ENCODE results near the gene SNTG2. TPM values are rescaled to one million over a fixed set of nuclear protein-coding genes. Genes with fewer than 3 reads are reported as not detected.
"Not testable (repeated sequence)": the region's sequence is repeated elsewhere in the genome, so short reads cannot be mapped to it uniquely, and the experiment has no call there.

SNTG2 gene
- polyA plus RNA-seq, 1 experiment: 0.06 TPM

DNA sequence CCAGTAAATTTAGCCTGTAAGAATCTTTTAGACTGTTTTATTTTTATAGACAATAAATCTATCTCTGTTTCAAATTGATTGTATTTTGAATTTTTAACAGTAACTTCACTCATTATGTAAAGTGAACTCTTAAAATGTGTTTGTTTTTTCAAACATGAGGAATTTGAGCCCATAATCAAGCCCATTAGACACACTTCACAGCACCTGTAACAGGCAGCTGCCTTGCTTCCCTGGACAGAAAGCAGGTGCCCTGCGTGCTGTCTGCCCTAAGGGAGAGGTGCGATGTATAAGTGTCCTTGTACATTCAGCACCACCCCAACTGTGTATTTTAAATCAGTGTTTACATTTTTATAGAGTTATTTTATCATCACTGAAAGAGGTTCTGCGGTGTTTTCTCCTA, 276.1 kb downstream of the SNTG2 start:
- DNase-seq (ENCODE audit: low read depth, low spot score): no peak
- CTCF ChIA-PET: no interaction called here
- H3K4me3 ChIP-seq (ENCODE audit: low read depth, low read length): no peak overlapping the region
- TF ChIP-seq, protein P1, sequence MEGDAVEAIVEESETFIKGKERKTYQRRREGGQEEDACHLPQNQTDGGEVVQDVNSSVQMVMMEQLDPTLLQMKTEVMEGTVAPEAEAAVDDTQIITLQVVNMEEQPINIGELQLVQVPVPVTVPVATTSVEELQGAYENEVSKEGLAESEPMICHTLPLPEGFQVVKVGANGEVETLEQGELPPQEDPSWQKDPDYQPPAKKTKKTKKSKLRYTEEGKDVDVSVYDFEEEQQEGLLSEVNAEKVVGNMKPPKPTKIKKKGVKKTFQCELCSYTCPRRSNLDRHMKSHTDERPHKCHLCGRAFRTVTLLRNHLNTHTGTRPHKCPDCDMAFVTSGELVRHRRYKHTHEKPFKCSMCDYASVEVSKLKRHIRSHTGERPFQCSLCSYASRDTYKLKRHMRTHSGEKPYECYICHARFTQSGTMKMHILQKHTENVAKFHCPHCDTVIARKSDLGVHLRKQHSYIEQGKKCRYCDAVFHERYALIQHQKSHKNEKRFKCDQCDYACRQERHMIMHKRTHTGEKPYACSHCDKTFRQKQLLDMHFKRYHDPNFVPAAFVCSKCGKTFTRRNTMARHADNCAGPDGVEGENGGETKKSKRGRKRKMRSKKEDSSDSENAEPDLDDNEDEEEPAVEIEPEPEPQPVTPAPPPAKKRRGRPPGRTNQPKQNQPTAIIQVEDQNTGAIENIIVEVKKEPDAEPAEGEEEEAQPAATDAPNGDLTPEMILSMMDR (IDR thresholded peaks at IDR 0.05; ENCODE audit: low read depth, low read length): no peak
- peaks cover 58% of the 10 kb centered on the region for H3K9me3 ChIP-seq (ENCODE audit: control insufficient read depth, insufficient read depth, low read length)
- no peaks in the 10 kb centered on the region for H3K27me3 ChIP-seq (ENCODE audit: control insufficient read depth, insufficient read depth, low read length)
- H3K27ac ChIP-seq (ENCODE audit: low read depth, low read length): no peak overlapping the region
- POLR2A ChIA-PET: no interaction called here

DNA sequence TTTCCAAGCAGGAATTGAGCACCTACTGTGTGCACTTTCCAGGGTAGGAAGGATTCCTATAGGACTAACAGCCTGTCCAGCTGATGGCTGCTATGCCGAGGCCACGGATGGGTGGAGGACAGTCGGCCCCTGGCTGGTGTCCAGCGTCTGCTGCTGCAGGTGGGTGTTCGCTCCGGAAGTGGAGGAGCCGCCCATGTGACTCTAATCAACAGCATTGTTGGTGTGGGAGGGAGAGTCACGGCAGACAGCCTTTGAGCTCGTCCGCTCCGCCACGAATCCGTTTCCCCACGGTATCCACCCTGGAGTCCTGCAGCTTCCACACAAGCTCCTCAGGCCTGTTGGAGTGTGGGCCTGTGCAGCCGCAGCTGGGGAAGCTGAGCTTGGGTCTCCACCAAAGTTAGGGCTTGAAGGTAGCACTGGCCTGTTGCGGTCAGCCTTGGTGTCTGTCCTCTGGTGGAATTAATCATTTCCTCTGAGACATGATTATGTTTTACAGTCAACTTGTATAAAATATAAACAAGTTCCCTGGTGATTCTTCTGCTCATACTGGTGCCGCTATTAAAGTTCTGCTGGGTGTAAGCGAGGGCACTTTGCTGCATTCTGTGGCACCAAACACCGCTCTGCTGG, 276.7 kb downstream of the SNTG2 start:
- DNase-seq (ENCODE audit: low read depth, low spot score): no peak
- Histone ChIP-seq H3K9me3 (ENCODE audit: control insufficient read depth, insufficient read depth, low read length) (peaks cover 63% of the 10 kb centered on the region), H3K4me3 (ENCODE audit: low read depth, low read length) (no peak overlapping the region), H3K27me3 (ENCODE audit: control insufficient read depth, insufficient read depth, low read length) (no peaks in the 10 kb centered on the region), H3K27ac (ENCODE audit: low read depth, low read length) (no peak overlapping the region)
- ChIA-PET CTCF (no interaction called here), POLR2A (no interaction called here)
- TF ChIP-seq, protein P1 (IDR thresholded peaks at IDR 0.05; ENCODE audit: low read depth, low read length): no peak

GRCh38 chr2:1229596-1229995, 278.9 kb downstream of the SNTG2 start:
- H3K27me3 ChIP-seq (ENCODE audit: control insufficient read depth, insufficient read depth, low read length); POLR2A ChIA-PET; H3K27ac ChIP-seq (ENCODE audit: low read depth, low read length); H3K4me3 ChIP-seq (ENCODE audit: low read depth, low read length); CTCF ChIA-PET; DNase-seq (ENCODE audit: low read depth, low spot score): not testable (repeated sequence)
- peaks cover 62% of the 10 kb centered on the region for H3K9me3 ChIP-seq (ENCODE audit: control insufficient read depth, insufficient read depth, low read length)

DNA sequence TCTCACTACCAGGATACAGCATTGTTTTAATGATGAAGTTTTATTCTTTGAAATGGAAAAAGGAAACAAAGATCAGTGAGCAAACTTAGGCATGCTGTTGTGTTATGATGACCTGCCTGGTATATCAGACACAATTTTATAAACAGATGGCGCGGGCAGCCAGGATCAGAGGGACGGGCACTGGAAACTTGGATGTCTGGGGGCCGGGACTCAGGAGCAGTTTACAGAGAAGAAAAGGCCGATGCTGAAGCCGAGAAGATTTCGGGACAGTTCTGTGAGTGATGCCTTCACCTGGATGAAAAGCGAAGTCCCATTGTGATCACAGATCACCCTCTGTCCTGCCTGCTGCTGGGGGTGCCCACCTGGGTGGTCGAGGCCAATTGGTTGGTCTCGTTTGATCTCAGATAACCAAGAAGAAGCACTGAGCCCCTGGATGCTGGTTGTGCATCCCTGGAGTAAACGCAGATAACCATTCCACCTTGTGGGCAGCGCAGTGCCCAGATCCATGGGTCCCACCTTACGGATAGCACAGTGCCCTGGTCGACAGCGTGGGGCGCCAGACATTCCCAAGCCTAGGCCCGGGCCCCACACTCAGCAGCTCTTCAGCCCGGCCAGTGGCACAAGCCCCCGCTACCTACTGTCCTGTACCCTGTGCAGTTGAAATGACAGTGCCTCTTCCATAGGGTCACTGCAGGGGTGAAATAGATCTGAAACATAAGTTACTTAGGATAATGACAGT, 279.7 kb downstream of the SNTG2 start:
- H3K9me3 ChIP-seq (ENCODE audit: control insufficient read depth, insufficient read depth, low read length): peaks cover 68% of the 10 kb centered on the region
- POLR2A ChIA-PET: no interaction called here
- TF ChIP-seq, protein P1 (IDR thresholded peaks at IDR 0.05; ENCODE audit: low read depth, low read length): no peak
- no peak for DNase-seq (ENCODE audit: low read depth, low spot score)
- CTCF ChIA-PET: no interaction called here
- no peaks in the 10 kb centered on the region for H3K27me3 ChIP-seq (ENCODE audit: control insufficient read depth, insufficient read depth, low read length)
- no peak overlapping the region for H3K4me3 ChIP-seq (ENCODE audit: low read depth, low read length)
- no peak overlapping the region for H3K27ac ChIP-seq (ENCODE audit: low read depth, low read length)

DNA sequence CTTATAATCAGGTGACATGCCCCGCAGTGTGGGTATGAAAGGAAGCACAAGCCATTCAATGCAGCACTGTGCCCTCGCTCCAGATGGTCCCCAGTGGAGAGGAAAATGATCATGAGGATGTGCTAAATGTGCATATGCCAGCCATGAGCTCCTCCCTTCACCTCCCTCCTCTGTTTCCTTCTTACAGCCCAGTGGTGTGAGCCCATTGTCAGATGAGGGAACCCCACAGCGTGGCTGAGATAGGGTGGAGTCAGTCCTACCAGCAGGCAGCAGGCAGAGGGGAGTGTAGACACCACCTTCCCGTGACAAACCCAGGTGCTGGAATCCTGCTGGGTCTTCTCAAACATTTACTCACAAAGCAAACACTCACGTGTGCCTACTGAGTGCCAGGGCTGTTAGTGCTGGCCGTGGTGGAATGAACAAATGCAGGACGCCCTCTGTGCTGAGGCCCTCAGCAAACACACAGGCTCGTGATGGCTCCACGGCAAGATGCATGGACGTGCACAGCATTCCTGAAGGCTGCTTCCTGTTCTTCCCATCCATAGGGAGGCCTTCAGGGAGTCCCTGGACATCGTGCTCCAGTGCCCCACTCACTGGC, 280.9 kb downstream of the SNTG2 start:
- CTCF ChIA-PET: no interaction called here
- POLR2A ChIA-PET: no interaction called here
- H3K9me3 ChIP-seq (ENCODE audit: control insufficient read depth, insufficient read depth, low read length): peaks cover 69% of the 10 kb centered on the region
- H3K27ac ChIP-seq (ENCODE audit: low read depth, low read length): no peak overlapping the region
- TF ChIP-seq, protein P1 (IDR thresholded peaks at IDR 0.05; ENCODE audit: low read depth, low read length): no peak
- no peak for DNase-seq (ENCODE audit: low read depth, low spot score)
- no peak overlapping the region for H3K4me3 ChIP-seq (ENCODE audit: low read depth, low read length)
- H3K27me3 ChIP-seq (ENCODE audit: control insufficient read depth, insufficient read depth, low read length): no peaks in the 10 kb centered on the region
